ENCODE results near the gene PIP5KL1.

The PIP5KL1 gene

GRCh38 chr9:127918183-127919107, 12.1 kb downstream of the PIP5KL1 start:
- in situ Hi-C loops (cut with MboI; ENCODE audit: low sequenced_read_pairs): loop anchor here (10.0 kb wide), 1 partner anchor 54 kb away; no protein-coding TSS in a partner anchor

GRCh38 chr9:127917603-127918002, 13.0 kb downstream of the PIP5KL1 start:
- in situ Hi-C loops (cut with MboI; ENCODE audit: low sequenced_read_pairs): loop anchor here (10.0 kb wide), 1 partner anchor 53 kb away; no protein-coding TSS in a partner anchor

- in situ Hi-C loops (cut with MboI; ENCODE audit: low sequenced_read_pairs): loop anchor here (10.0 kb wide), 1 partner anchor 52 kb away; no protein-coding TSS in a partner anchor
Measured at GRCh38 chr9:127916720-127917581, 13.6 kb downstream of the PIP5KL1 start, which contains the start of gene ST6GALNAC4. Gene ST6GALNAC4 (minus strand): TSS chr9:127917041. CDS start chr9:127916419, 622 bp downstream.

GRCh38 chr9:127915801-127916719, 14.5 kb downstream of the PIP5KL1 start:
- in situ Hi-C loops (cut with MboI; ENCODE audit: low sequenced_read_pairs): loop anchor here (10.0 kb wide), 1 partner anchor 51 kb away; no protein-coding TSS in a partner anchor

GRCh38 chr9:127915325-127915752, 15.2 kb downstream of the PIP5KL1 start:
- in situ Hi-C loops (cut with MboI; ENCODE audit: low sequenced_read_pairs): loop anchor here (10.0 kb wide), 1 partner anchor 51 kb away; no protein-coding TSS in a partner anchor

- in situ Hi-C loops (cut with MboI; ENCODE audit: low sequenced_read_pairs): loop anchor here (10.0 kb wide), 1 partner anchor 49 kb away; no protein-coding TSS in a partner anchor
Measured at GRCh38 chr9:127913682-127914081, 16.9 kb downstream of the PIP5KL1 start.

GRCh38 chr9:127912882-127913281, 17.7 kb downstream of the PIP5KL1 start:
- in situ Hi-C loops (cut with MboI; ENCODE audit: low sequenced_read_pairs): loop anchor here (10.0 kb wide), 1 partner anchor 48 kb away; no protein-coding TSS in a partner anchor

GRCh38 chr9:127912296-127912695, 18.3 kb downstream of the PIP5KL1 start:
- in situ Hi-C loops (cut with MboI; ENCODE audit: low sequenced_read_pairs): loop anchor here (10.0 kb wide), 1 partner anchor 47 kb away; no protein-coding TSS in a partner anchor

GRCh38 chr9:127910613-127911205, 19.9 kb downstream of the PIP5KL1 start:
- in situ Hi-C loops (cut with MboI; ENCODE audit: low sequenced_read_pairs): loop anchor here (10.0 kb wide), 1 partner anchor 46 kb away; no protein-coding TSS in a partner anchor

- in situ Hi-C loops (cut with MboI; ENCODE audit: low sequenced_read_pairs): loop anchor here (10.0 kb wide), 1 partner anchor 45 kb away; no protein-coding TSS in a partner anchor
Measured at GRCh38 chr9:127909839-127910273, 20.7 kb downstream of the PIP5KL1 start.

- in situ Hi-C loops (cut with MboI; ENCODE audit: low sequenced_read_pairs): no loop called here
Measured at GRCh38 chr9:127908660-127908926, 22.0 kb downstream of the PIP5KL1 start.

- in situ Hi-C loops (cut with MboI; ENCODE audit: low sequenced_read_pairs): no loop called here
Measured at GRCh38 chr9:127907867-127908659, 22.5 kb downstream of the PIP5KL1 start.

- in situ Hi-C loops (cut with MboI; ENCODE audit: low sequenced_read_pairs): no loop called here
Measured at GRCh38 chr9:127905788-127906191, 24.8 kb downstream of the PIP5KL1 start.

GRCh38 chr9:127905004-127905728, 25.4 kb downstream of the PIP5KL1 start:
- in situ Hi-C loops (cut with MboI; ENCODE audit: low sequenced_read_pairs): no loop called here

GRCh38 chr9:127904561-127905003, 26.0 kb downstream of the PIP5KL1 start:
- in situ Hi-C loops (cut with MboI; ENCODE audit: low sequenced_read_pairs): no loop called here

- in situ Hi-C loops (cut with MboI; ENCODE audit: low sequenced_read_pairs): no loop called here
Measured at GRCh38 chr9:127903557-127904475, 26.8 kb downstream of the PIP5KL1 start.
